Kidney glomerular epithelial cell (primary cell): ENCODE results near the gene CEMIP2.

Source experiments
- DNase-seq: peaks from one replicate; lab custom pipeline; 2025; lab: John Stamatoyannopoulos, UW

Gene CEMIP2

DNA sequence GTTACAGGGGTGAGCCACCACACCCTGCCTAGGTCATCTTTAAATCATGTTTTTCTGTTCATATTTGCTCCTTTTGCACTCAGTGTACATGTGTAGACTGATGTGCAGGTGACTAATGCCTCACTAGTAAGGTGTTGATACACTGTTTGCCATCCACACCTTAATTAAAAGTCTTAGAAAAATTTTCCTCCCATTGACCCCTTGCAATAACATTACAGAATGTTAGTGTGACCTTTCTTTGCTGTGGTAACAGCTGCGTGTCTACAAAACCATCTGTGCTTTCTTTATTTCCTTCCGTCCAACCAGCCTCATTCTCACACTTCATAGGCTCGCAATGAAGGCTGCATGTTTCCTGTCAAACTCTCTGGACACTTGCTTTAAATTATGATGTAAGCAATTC is 6.6 kb upstream of the CEMIP2 start:
- DNase-seq: no peak

DNA sequence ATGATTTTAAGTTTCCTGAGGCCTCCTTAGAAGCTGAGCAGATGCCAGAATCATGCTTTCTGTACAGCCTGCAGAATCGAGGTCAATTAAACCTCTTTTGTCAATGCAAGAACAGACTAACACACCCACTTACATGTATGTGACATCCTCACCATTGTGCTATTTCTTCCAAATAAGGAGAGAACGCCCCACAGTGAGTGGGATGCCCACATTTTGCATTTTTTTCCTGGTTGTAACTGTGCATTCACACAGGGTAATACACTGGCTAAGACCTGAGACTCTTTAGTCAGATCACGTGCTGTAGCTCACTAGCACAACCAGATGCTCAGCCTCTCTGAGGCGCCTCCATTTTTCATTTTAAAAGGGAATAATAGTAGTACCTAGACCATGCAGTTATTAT is 4.4 kb upstream of the CEMIP2 start:
- no peak for DNase-seq

DNA sequence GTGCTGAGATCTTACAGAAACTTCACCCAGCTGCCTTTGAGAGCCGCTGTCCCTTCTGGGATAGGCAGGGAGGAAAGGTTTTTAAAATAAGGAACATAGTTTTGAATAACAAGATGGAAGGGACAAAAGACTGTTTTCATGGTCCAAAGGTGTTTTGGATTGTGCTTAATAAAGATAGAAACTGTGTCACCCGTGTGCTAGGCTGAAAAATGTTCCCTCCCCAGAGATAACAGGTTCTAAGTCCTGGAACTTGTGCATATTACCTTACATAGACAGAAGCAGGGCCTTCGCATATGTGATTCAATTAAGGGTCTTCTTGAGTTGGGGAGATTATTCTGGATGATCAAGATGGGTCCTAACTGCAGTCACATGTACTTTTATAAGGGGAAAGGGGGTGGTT is 1.9 kb upstream of the CEMIP2 start:
- no peak for DNase-seq

DNA sequence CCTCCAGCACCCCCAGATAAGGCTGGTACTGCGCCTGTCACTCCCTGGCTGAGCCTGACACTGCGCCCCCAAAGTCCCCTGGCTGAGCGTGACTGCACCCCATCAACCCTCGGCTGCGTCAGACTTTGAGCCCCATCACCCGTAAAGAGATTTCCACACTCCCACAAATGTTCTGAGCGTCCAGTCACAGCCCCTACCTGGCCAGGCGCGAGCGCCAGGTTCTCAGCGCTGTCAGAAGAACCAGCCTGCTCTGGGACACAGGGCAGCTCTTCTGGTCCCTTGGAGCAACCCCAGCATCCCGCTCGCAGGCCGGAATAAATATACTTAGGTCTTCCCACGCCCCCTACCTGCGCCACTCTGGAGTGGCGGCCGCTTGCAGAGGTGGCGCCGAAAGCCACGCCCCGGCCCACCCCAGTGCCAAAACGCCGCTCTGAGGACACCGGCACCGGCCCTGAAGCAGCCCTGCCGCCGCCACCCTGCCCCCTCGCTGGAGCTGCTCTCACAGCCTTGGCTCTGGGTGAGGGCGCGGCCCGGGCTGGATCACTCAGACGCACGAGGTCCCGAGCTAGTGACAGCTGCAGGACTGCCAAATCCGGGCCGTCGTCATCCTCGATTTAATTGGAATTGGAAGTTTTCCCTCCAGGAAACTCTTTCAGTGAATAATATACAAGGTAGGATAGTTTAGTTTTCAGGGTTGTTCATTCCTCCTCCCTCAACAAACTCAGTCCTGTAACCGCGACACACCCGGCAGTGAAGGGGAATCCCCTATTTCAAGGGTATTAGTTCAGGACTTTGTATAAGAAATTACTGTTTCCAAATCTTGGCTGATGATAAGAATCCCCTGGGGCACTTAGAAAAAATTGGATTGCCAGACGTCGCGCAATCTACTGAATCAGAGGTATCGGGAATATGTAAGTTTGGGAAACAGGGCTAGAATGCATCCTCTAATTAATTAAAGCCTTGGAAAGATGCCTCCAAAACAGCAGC is 1.2 kb upstream of the CEMIP2 start:
- peak; percentile 22 for DNase-seq

GRCh38 chr9:71767776-71768321 is 464 bp downstream of the CEMIP2 start:
- DNase-seq: no peak

GRCh38 chr9:71767163-71767775 is 1.0 kb downstream of the CEMIP2 start:
- no peak for DNase-seq

DNA sequence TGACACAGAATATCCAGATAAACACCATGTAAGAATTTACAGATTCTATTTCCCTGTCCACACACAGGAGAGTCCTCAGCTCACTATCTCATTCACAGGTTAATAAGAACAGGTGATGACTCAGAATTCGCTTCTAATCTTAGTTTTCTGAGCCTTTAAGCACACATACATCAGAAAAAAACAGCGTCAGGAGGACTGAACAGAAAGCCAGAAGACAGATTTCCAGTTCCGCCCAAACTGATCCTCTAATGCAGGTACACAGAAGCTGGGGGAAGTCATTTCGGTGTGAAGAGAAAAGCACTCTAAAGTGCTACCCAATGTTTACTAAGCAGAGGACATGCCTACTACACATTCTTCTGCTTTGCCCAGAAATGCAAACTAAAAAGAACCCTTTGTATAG is 1.6 kb downstream of the CEMIP2 start:
- peak; percentile 18 for DNase-seq

- no peak for DNase-seq
Measured at GRCh38 chr9:71765693-71766092, 2.6 kb downstream of the CEMIP2 start.

DNA sequence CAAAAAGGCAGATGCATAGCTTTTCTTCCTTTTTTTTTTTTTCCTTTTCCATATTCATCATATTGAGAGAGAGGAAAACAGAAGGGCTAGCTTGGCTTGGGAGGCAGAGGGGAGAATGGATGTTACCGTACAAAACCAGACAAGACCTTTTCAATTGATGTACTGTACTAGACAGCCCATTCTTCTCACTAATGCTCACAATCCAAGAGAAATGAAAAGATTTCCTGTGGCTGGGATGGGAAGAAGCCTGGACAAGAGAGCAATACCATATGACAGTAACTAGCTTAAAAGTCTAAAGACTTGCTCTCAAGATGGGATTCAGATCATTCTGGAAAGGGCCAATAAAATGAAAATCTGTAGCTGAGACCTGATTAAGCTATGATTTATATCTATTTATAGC is 3.4 kb downstream of the CEMIP2 start:
- DNase-seq: no peak

- no peak for DNase-seq
Measured at GRCh38 chr9:71764463-71764862, 3.9 kb downstream of the CEMIP2 start.

- DNase-seq: no peak
Measured at GRCh38 chr9:71763832-71764231, 4.5 kb downstream of the CEMIP2 start.

DNA sequence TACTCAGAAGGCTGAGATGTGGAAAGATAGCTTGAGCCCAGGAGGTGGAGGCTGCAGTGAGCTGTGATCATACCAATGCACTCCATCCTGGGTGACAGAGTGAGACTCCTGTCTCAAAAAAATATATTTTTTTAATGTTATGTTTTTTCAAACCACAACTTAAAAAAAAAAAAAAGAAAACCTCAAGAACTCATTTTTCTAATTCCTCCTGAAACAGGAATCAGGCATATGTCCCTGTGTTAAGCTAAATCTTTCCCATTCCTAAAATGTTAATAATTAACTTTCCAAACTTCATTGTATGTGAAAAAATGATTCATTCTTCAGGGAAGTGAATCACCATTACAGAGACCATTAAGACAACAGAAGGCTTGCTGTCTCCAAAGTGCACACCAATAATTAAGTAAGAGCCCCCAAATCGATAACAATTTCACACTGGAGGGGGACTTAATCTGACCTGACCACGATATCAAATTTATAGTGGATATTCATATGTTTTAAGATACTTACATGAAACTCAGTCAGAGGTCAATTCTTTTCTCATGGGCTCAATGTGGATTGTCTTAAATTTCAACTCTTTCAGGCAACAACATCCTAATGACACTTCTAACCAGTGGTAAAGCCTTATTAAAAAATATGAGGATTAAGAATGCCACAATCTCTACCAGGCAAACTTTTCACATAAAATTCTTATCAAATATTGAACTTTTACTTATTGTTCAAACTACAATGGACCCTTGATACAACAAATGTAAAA is 5.2 kb downstream of the CEMIP2 start:
- DNase-seq: peak; percentile 90

- DNase-seq: no peak
Measured at GRCh38 chr9:71761938-71762353, 6.4 kb downstream of the CEMIP2 start.

DNA sequence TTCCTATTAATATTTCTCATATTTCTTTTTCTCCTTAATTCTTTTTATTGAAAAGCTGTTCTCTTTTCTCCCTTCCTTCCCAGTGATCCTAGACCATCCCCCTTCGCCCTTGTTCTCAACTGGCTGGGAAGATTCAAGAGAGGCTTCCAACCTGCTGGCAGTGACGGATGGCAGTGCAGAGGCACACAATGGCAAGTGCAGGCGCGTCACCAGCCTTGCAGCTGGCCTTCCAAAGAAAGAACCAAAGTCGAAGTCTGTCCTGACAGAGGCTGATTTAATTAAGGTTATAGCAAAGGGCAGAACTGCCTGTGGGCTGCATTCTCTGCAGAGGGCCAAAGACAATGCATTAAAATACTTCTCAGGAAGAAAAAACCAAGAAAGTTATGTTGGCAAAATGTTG is 7.4 kb downstream of the CEMIP2 start:
- no peak for DNase-seq

GRCh38 chr9:71758785-71759184 is 9.5 kb downstream of the CEMIP2 start:
- peak; percentile 9 for DNase-seq

DNA sequence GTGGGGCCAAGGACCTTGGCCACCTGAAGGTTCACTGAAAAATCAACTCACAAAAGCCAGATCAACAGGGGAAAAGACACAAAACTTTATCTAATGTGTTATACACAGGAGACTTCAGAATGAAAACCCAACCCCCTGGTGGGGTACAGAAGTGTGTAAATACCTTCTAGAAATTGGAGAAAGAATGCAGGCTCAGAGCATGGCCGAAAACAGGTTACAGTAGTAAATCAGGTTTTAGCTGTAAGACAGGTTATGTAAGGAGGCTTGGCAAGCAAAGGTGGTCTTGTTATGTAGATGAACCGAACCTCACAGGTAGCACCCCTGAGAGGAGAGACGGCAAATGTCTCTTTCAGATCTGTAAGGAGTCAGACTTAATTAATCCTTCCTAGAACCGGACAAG is 10.0 kb downstream of the CEMIP2 start:
- no peak for DNase-seq

- DNase-seq: no peak
Measured at GRCh38 chr9:71756753-71757152, 11.6 kb downstream of the CEMIP2 start.

DNA sequence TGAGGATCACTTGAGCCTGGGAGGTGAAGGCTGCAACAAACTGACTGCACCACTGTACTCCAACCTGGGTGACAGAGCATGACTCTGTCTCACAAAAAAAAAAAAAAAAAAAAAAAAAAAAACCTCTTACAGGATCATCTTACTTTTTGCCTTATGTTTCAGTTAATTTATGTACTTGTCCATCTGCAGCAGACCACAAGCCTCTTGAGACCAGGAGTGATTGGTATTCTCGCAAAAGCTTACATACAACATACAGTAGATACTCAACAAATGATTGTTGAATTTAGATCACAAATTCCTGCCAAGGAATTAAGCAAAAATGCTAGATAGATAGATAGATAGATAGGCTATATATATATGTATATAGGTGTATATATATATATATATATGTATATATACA is 12.4 kb downstream of the CEMIP2 start:
- DNase-seq: no peak

DNA sequence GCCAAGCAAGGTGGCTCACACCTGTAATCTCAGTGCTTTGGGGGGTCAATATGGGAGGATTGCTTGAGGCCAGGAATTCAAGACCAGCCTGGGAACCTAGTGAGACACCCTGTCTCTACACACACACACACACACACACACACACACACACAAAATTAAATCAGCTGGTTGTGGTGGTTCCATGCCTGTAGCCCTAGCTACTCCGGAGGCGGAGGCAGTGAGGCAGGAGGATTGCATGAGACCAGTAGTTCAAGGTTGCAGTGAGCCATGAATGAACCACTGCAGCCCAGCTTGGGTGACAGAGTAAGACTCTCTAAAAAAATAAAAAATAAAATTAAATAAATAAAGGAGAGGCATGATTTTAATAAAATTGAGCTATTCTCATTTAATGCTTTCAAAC is 13.1 kb downstream of the CEMIP2 start:
- DNase-seq: no peak

GRCh38 chr9:71754151-71754550 is 14.2 kb downstream of the CEMIP2 start:
- DNase-seq: no peak

DNA sequence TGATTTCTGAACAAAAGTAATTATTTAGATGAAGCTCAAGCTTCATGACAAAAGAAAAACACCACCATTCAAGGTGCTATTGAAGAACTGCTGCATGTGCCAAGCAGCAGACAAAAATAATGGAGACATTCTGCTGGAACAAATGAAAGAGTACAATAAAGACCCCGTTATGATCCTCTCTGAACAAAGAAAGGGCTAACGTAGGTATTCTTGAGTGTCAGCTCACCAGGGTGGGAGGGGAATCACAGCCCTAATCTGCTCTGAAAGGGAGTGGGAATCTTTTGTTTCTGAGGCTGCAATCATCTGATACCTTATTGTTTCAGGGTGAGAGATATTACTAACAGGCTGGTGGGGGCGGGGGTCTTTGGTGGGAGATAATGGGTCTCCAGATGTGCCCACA is 15.4 kb downstream of the CEMIP2 start:
- DNase-seq: no peak

- no peak for DNase-seq
Measured at GRCh38 chr9:71752352-71752751, 16.0 kb downstream of the CEMIP2 start.
